SU-DHL-6 (cell line): Measurements from ENCODE around the gene SPC25.

Source experiments
- H2AFZ ChIP-seq: fragments of 200-600 bp; sonication (generic); 2 replicates; pipeline ENCODE4 v1.6.1; 2014; ENCODE audit warnings: low read depth, mild to moderate bottlenecking, moderate library complexity, mixed read lengths, antibody characterized with exemption, low read length; ENCODE audit not compliant: severe bottlenecking
- H3F3A ChIP-seq: fragments of 200-600 bp; shearing (Covaris generic); 2 replicates; pipeline ENCODE4 v1.6.0; 2016; ENCODE audit warnings: antibody characterized with exemption, mild to moderate bottlenecking; ENCODE audit not compliant: insufficient read depth
- H3K27ac ChIP-seq: fragments of 200-600 bp; sonication (generic); 2 replicates; pipeline ENCODE4 v1.5.1; 2016; ENCODE audit warnings: low read depth, mild to moderate bottlenecking, low read length, moderate library complexity, mixed read lengths
- H3K27me3 ChIP-seq: fragments of 200-600 bp; sonication (generic), shearing (Covaris generic); 2 replicates; pipeline ENCODE4 v1.6.0; 2014; ENCODE audit warnings: mild to moderate bottlenecking, low read length
- H3K36me3 ChIP-seq: fragments of 200-600 bp; sonication (generic); 2 replicates; pipeline ENCODE4 v1.6.1; 2014; ENCODE audit warnings: mild to moderate bottlenecking, low read length, mixed read lengths
- H3K4me2 ChIP-seq: fragments of 300-600, 200-600 bp; shearing (Covaris generic), sonication (generic); 2 replicates; pipeline ENCODE4 v1.6.0; 2014; ENCODE audit warnings: low read length, low read depth, mild to moderate bottlenecking; ENCODE audit not compliant: poor library complexity, severe bottlenecking
- H3K4me3 ChIP-seq: fragments of 200-600 bp; sonication (generic); 2 replicates; pipeline ENCODE4 v1.5.1; 2014; ENCODE audit warnings: antibody characterized with exemption, low read length, mild to moderate bottlenecking, mixed read lengths; ENCODE audit not compliant: insufficient read depth, poor library complexity, severe bottlenecking
- H3K79me2 ChIP-seq: fragments of 200-600 bp; sonication (generic); 2 replicates; pipeline ENCODE4 v1.6.1; 2014; ENCODE audit warnings: mild to moderate bottlenecking, low read length, moderate library complexity; ENCODE audit not compliant: insufficient read depth
- H3K9ac ChIP-seq: fragments of 200-600 bp; sonication (generic); 2 replicates; pipeline ENCODE4 v1.7.0; 2014; ENCODE audit warnings: mild to moderate bottlenecking, low read length
- H3K9me2 ChIP-seq: fragments of 200-600 bp; sonication (generic); replicated peaks from 2 replicates; pipeline ENCODE4 v1.6.1; 2014; ENCODE audit warnings: low read length; ENCODE audit not compliant: insufficient read depth
- H3K9me3 ChIP-seq: fragments of 200-600 bp; sonication (generic); 2 replicates; pipeline ENCODE4 v1.6.1; 2014; ENCODE audit warnings: low read length, mixed read lengths; ENCODE audit not compliant: insufficient read depth
- H4K20me1 ChIP-seq: fragments of 200-600 bp; sonication (generic); 2 replicates; pipeline ENCODE4 v1.6.1; 2014; ENCODE audit warnings: low read depth, mild to moderate bottlenecking, antibody characterized with exemption, low read length, moderate library complexity, mixed read lengths
- CTCF ChIP-seq: fragments of 200-600 bp; sonication (generic); IDR thresholded peaks from one replicate; pipeline ENCODE4 v1.5.1; 2017; ENCODE audit warnings: antibody characterized with exemption, mild to moderate bottlenecking, low read length, moderate library complexity; ENCODE audit not compliant: insufficient read depth, poor library complexity, severe bottlenecking
- EZH2phosphoT487 ChIP-seq: fragments of 200-600 bp; sonication (generic), shearing (Covaris generic); conservative IDR thresholded peaks from 2 replicates; pipeline ENCODE4 v1.6.1; 2018; ENCODE audit warnings: mild to moderate bottlenecking, antibody characterized with exemption, low read length, moderate library complexity, mixed read lengths

The SPC25 gene

DNA sequence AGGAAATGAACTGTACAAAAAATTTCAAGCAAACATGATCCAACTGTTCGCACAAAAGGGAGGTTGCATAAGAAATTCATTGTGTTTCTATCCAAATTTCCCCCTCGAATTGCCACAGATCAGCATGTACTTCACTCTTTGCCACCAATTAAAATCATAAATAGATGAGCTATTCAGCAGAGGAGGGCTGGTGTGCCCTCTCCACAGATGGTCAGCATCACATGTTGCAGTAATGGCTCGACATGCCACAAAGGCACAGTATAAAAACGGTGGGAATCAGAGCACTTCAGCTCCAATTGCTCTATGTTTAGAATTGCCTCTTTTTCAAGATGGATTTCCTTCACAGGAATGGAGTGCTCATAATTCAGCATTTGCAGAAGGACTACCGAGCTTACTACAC is 10.8 kb upstream of the SPC25 start, which contains the start of gene G6PC2:
G6PC2 (plus strand) TSS at position 289 of the 400 bp plus-strand sequence; CDS start at position 330, 41 bp downstream.
- Histone ChIP-seq H3F3A (no peaks in the 10 kb centered on the region), H3K4me3 (no peak within 1 kb of the TSS), H3K79me2 (no peaks in the 10 kb centered on the region), H3K9ac (no peak within 1 kb of the TSS), H3K9me3 (no peaks in the 10 kb centered on the region), H4K20me1 (no peaks in the 10 kb centered on the region), H3K4me2 (no peak within 1 kb of the TSS), H3K27ac (no peak within 1 kb of the TSS), H3K27me3 (no peaks in the 10 kb centered on the region), H2AFZ (no peak within 1 kb of the TSS), H3K9me2 (no peaks in the 10 kb centered on the region), H3K36me3 (no peaks in the 10 kb centered on the region)
- TF ChIP-seq CTCF = no peak
- no peak for TF ChIP-seq EZH2phosphoT487

- Histone ChIP-seq H3K4me3 (no peak overlapping the region), H2AFZ (no peak overlapping the region), H3K36me3 (no peaks in the 10 kb centered on the region), H3F3A (no peaks in the 10 kb centered on the region), H3K27ac (no peak overlapping the region), H3K9me3 (no peaks in the 10 kb centered on the region), H3K9me2 (no peaks in the 10 kb centered on the region), H3K4me2 (no peak overlapping the region), H3K79me2 (no peaks in the 10 kb centered on the region), H3K27me3 (no peaks in the 10 kb centered on the region), H4K20me1 (no peaks in the 10 kb centered on the region), H3K9ac (no peak overlapping the region)
- no peak for TF ChIP-seq CTCF
- no peak for TF ChIP-seq EZH2phosphoT487
These were observed 7.2 kb upstream of the SPC25 start for GRCh38 chr2:168897449-168897848.

GRCh38 chr2:168896783-168897182 is 6.6 kb upstream of the SPC25 start:
- H3K27me3 ChIP-seq = no peaks in the 10 kb centered on the region
- no peaks in the 10 kb centered on the region for H3K36me3 ChIP-seq
- no peak overlapping the region for H3K4me2 ChIP-seq
- TF ChIP-seq EZH2phosphoT487 (no peak), CTCF (no peak)
- no peaks in the 10 kb centered on the region for H3K9me2 ChIP-seq
- no peaks in the 10 kb centered on the region for H3K79me2 ChIP-seq
- no peak overlapping the region for H3K4me3 ChIP-seq
- H2AFZ ChIP-seq = no peak overlapping the region
- H4K20me1 ChIP-seq = no peaks in the 10 kb centered on the region
- no peaks in the 10 kb centered on the region for H3K9me3 ChIP-seq
- no peaks in the 10 kb centered on the region for H3F3A ChIP-seq
- H3K27ac ChIP-seq = no peak overlapping the region
- no peak overlapping the region for H3K9ac ChIP-seq
